DND-41 (cell line): ENCODE measurements around the gene HCRT.

ENCODE experiments used
- ATAC-seq: fragments of 200-7000 bp; cut with Tn5 transposase; 3 replicates; pipeline ENCODE4 v1.9.1; 2021; ENCODE audit warnings: low read depth; ENCODE audit not compliant: insufficient read depth
- DNase-seq: peaks from one replicate; pipeline ENCODE4 v3.0.0-alpha.2; 2020
- H2AFZ ChIP-seq: 2 replicates; pipeline ENCODE4 v1.6.0; 2012; ENCODE audit warnings: low read depth, low read length
- H3K27ac ChIP-seq: 2 replicates; pipeline ENCODE4 v1.5.1; 2012; ENCODE audit warnings: low read length, inconsistent platforms
- H3K27me3 ChIP-seq: fragments of 200-600 bp; sonication (generic); 2 replicates; pipeline ENCODE4 v1.6.0; 2012; ENCODE audit warnings: low read length, mild to moderate bottlenecking, inconsistent platforms; ENCODE audit not compliant: insufficient read depth, poor library complexity
- H3K36me3 ChIP-seq: 2 replicates; pipeline ENCODE4 v1.5.1; 2012; ENCODE audit warnings: low read length, inconsistent platforms; ENCODE audit not compliant: insufficient read depth
- H3K4me1 ChIP-seq: 2 replicates; pipeline ENCODE4 v1.5.1; 2012; ENCODE audit warnings: mild to moderate bottlenecking, low read length; ENCODE audit not compliant: insufficient read depth
- H3K4me2 ChIP-seq: 2 replicates; pipeline ENCODE4 v1.6.0; 2012; ENCODE audit warnings: mild to moderate bottlenecking, moderate library complexity, low read length, inconsistent platforms; ENCODE audit not compliant: insufficient read depth
- H3K4me3 ChIP-seq, 2 experiments: fragments of 200-600 bp in 1 of 2; shearing (Covaris generic) in 1 of 2; 2 replicates each; pipeline ENCODE4 v1.5.1; 2012 to 2016; ENCODE audit warnings: inconsistent platforms in 2 of 2, low read length in 2 of 2, mild to moderate bottlenecking in 2 of 2, low read depth in 1 of 2, moderate library complexity in 1 of 2
- H3K79me2 ChIP-seq: 2 replicates; pipeline ENCODE4 v1.6.0; 2012; ENCODE audit warnings: low read length, inconsistent platforms; ENCODE audit not compliant: insufficient read depth
- H3K9ac ChIP-seq: 2 replicates; pipeline ENCODE4 v1.6.0; 2012; ENCODE audit warnings: low read depth, mild to moderate bottlenecking, inconsistent platforms, low read length, moderate library complexity
- H3K9me3 ChIP-seq: 2 replicates; pipeline ENCODE4 v1.5.1; 2012; ENCODE audit warnings: low read length, moderate library complexity, mild to moderate bottlenecking, inconsistent platforms; ENCODE audit not compliant: insufficient read depth, severe bottlenecking
- H4K20me1 ChIP-seq: 2 replicates; pipeline ENCODE4 v1.6.0; 2012; ENCODE audit warnings: low read length; ENCODE audit not compliant: insufficient read depth
- CTCF ChIP-seq: IDR thresholded peaks from 2 replicates; pipeline ENCODE4 v1.5.1; 2012; ENCODE audit warnings: borderline replicate concordance, low read length, moderate library complexity, mild to moderate bottlenecking; ENCODE audit not compliant: poor library complexity, severe bottlenecking; ENCODE audit errors: extremely low read depth
- EZH2 ChIP-seq: IDR thresholded peaks from 3 replicates; pipeline ENCODE4 v1.6.1; 2012; ENCODE audit warnings: borderline replicate concordance, low read depth, mild to moderate bottlenecking, moderate library complexity, low read length, inconsistent platforms; ENCODE audit not compliant: severe bottlenecking

Gene HCRT

GRCh38 chr17:42200706-42201457, 15.6 kb upstream of the HCRT start:
- no peak for TF ChIP-seq EZH2
- TF ChIP-seq CTCF: no peak
- no peak overlapping the region for H3K9ac ChIP-seq
- H3K36me3 ChIP-seq: peaks cover 44% of the 10 kb centered on the region

GRCh38 chr17:42199416-42200011, 14.3 kb upstream of the HCRT start:
- no peaks in the 10 kb centered on the region for H3K27me3 ChIP-seq
- peaks cover 6% of the 10 kb centered on the region for H3K4me1 ChIP-seq
- no peak for DNase-seq
- TF ChIP-seq CTCF (no peak), EZH2 (no peak)
- peaks cover 35% of the 10 kb centered on the region for H3K36me3 ChIP-seq
- no peaks in the 10 kb centered on the region for H3K9me3 ChIP-seq
- H4K20me1 ChIP-seq: no peaks in the 10 kb centered on the region
- no peak overlapping the region for H2AFZ ChIP-seq
- ATAC-seq: no peak
- no peak overlapping the region for H3K4me2 ChIP-seq
- H3K27ac ChIP-seq: no peak overlapping the region
- no peak overlapping the region for H3K9ac ChIP-seq
- H3K4me3 ChIP-seq: no peak overlapping the region
- H3K79me2 ChIP-seq: no peaks in the 10 kb centered on the region

More at GRCh38 chr17:42200706-42201457, 15.6 kb upstream of the HCRT start:
- Histone ChIP-seq H3K4me2 (no peak overlapping the region), H3K9me3 (no peaks in the 10 kb centered on the region), H3K4me1 (no peaks in the 10 kb centered on the region), H3K4me3 (no peak overlapping the region), H4K20me1 (no peaks in the 10 kb centered on the region), H2AFZ (no peak overlapping the region), H3K79me2 (no peaks in the 10 kb centered on the region), H3K27ac (no peak overlapping the region), H3K27me3 (no peaks in the 10 kb centered on the region)
- no peak for DNase-seq
- no peak for ATAC-seq

- H3K4me1 ChIP-seq: peaks cover 11% of the 10 kb centered on the region
- DNase-seq: no peak
- no peak for TF ChIP-seq CTCF
Observed at GRCh38 chr17:42198897-42199296, 13.6 kb upstream of the HCRT start.

More at GRCh38 chr17:42198897-42199296, 13.6 kb upstream of the HCRT start:
- H2AFZ ChIP-seq: no peak overlapping the region
- no peaks in the 10 kb centered on the region for H3K27me3 ChIP-seq
- ATAC-seq: no peak
- H3K36me3 ChIP-seq: peaks cover 30% of the 10 kb centered on the region
- no peaks in the 10 kb centered on the region for H4K20me1 ChIP-seq
- no peaks in the 10 kb centered on the region for H3K9me3 ChIP-seq
- no peak overlapping the region for H3K27ac ChIP-seq
- H3K79me2 ChIP-seq: peaks cover 4% of the 10 kb centered on the region; the same call in 1 of the 2 replicates
- no peak overlapping the region for H3K4me2 ChIP-seq
- no peak overlapping the region for H3K4me3 ChIP-seq
- no peak overlapping the region for H3K9ac ChIP-seq
